ENCODE results near the gene LSM3. TPM values are rescaled to one million over a fixed set of nuclear protein-coding genes. Genes with fewer than 3 reads are reported as not detected.

The LSM3 gene
- total RNA-seq, 1 experiment from 2014 or later: 17.4 TPM

GRCh38 chr3:14159426-14159825, 19.2 kb upstream of the LSM3 start:
- Histone ChIP-seq H3K36me3 (ENCODE audit: control insufficient read depth in 1 of 2, insufficient read depth in 2 of 2, low read length in 2 of 2) (peaks cover 46 to 65% of the 10 kb centered on the region in 2 experiments), H3K4me2 (ENCODE audit: low read length) (no peak overlapping the region), H3K27me3 (ENCODE audit: insufficient read depth, low read length) (no peaks in the 10 kb centered on the region), H3K4me1 (ENCODE audit: control insufficient read depth in 1 of 2, insufficient read depth in 2 of 2, low read length in 2 of 2) (no peaks in the 10 kb centered on the region), H2AFZ (ENCODE audit: low read depth, low read length, poor library complexity, severe bottlenecking) (no peak overlapping the region), H3K79me2 (ENCODE audit: insufficient read depth, low read length) (no peaks in the 10 kb centered on the region), H4K20me1 (ENCODE audit: insufficient read depth) (no peaks in the 10 kb centered on the region), H3K4me3 (replicated peaks in 1 of 2; ENCODE audit: low read depth in 1 of 2, low read length in 2 of 2) (no peak overlapping the region), H3K9ac (ENCODE audit: low read length) (no peak overlapping the region), H3K27ac (ENCODE audit: low read depth, low read length) (no peak overlapping the region), H3K9me2 (ENCODE audit: insufficient read depth) (no peaks in the 10 kb centered on the region), H3K9me3 (ENCODE audit: control insufficient read depth in 1 of 2, insufficient read depth in 1 of 2, low read depth in 1 of 2, low read length in 2 of 2) (peaks cover 7 to 8% of the 10 kb centered on the region in 2 experiments; a peak in 2 of 4 replicates)
- intact Hi-C loops (cut with micrococcal nuclease): no loop called here
- BruUV-seq (replicated peaks): no TSS peak
- POLR2A ChIA-PET: no interaction called here
- ATAC-seq (no peak), DNase-seq (ENCODE audit: low read depth, low spot score) (no peak)
- TF ChIP-seq MAX (IDR thresholded peaks at IDR 0.05) (no peak), ZNF274 (IDR thresholded peaks at IDR 0.05; ENCODE audit: low read depth, low read length) (no peak), POLR2AphosphoS5 (IDR thresholded peaks at IDR 0.05; ENCODE audit: low read depth, low read length) (no peak), YY1 (IDR thresholded peaks at IDR 0.05; ENCODE audit: extremely low read depth, insufficient replicate concordance, low read depth, low read length) (no peak), ELF1 (IDR thresholded peaks at IDR 0.05; ENCODE audit: borderline replicate concordance, low read depth) (no peak), SIN3A (IDR thresholded peaks at IDR 0.05; ENCODE audit: low read depth) (no peak), CEBPB (IDR thresholded peaks at IDR 0.05; ENCODE audit: low read depth) (no peak), EGR1 (IDR thresholded peaks at IDR 0.05; ENCODE audit: low read depth) (no peak), ATF3 (IDR thresholded peaks at IDR 0.05) (no peak), FOSL1 (IDR thresholded peaks at IDR 0.05; ENCODE audit: low read depth) (no peak), CTCF (IDR thresholded peaks at IDR 0.05 in 2 of 3, conservative IDR thresholded peaks at IDR 0.05 in 1 of 3; ENCODE audit: borderline replicate concordance in 1 of 3, insufficient read depth in 1 of 3, low read depth in 2 of 3, low read length in 2 of 3) (no peak)
- RAD21 ChIA-PET (ENCODE audit: low non-redundant PET in 1 of 2, low total read pairs in 2 of 2, uncharacterized antibody in 2 of 2, unreplicated experiment in 2 of 2): no interaction called here
- CTCF ChIA-PET: no interaction called here

Data from HCT116 (cell line).